Motor neuron (in vitro differentiated cells): ENCODE results near the gene CUEDC2. TPM values are rescaled to one million over a fixed set of nuclear protein-coding genes. Genes with fewer than 3 reads are reported as not detected.
A peak's percentile ranks its signal among the peaks of the same experiment; 100 is the strongest.

Experiments
- ATAC-seq, 8 experiments: fragments of 200-7000 bp; cut with Tn5 transposase; replicated peaks in 6 of 8; 2 replicates each; pipeline ENCODE4 v1.8.0; 2021; ENCODE audit warnings: mild to moderate bottlenecking in 8 of 8, moderate library complexity in 8 of 8
- H3K27ac ChIP-seq, 2 donors: fragments of 250-450 bp; sonication (Bioruptor Pico); 2 replicates each; pipeline ENCODE4 v1.9.0; 2021; ENCODE audit warnings: antibody characterized with exemption in 2 of 2, mild to moderate bottlenecking in 2 of 2, moderate library complexity in 1 of 2
- H3K4me1 ChIP-seq, 2 donors: fragments of 250-450 bp; sonication (Bioruptor Pico); replicated peaks in 1 of 2; 2 replicates each; pipeline ENCODE4 v1.6.1; 2021; ENCODE audit warnings: antibody characterized with exemption in 2 of 2, mild to moderate bottlenecking in 2 of 2, moderate library complexity in 1 of 2
- H3K4me3 ChIP-seq, 5 donors: fragments of 250-450 bp; sonication (Bioruptor Pico); 2 replicates each; pipeline ENCODE4 v1.9.0; 2021; ENCODE audit warnings: antibody characterized with exemption in 5 of 5, mild to moderate bottlenecking in 5 of 5, moderate library complexity in 4 of 5
- WGBS, 10 experiments: fragments of 450-650 bp; shearing (Covaris generic); methylation state at CpG; one replicate each; pipeline ENCODE4 v1.0.0; 2022; 5-methylcytosine and 5-hydroxymethylcytosine counted together
- in situ Hi-C, 9 experiments: fragments of 400-800 bp; cut with MboI; loops; one replicate each; pipeline ENCODE4 v1.15.0; 2021; ENCODE audit warnings: low sequenced_read_pairs in 9 of 9, low pct_unique_long_range_greater_than_20kb in 2 of 9; ENCODE audit not compliant: unreplicated experiment in 9 of 9
- total RNA-seq, 8 experiments: library from RNA; unstranded; fragments of 300-600 nt; gene quantifications; 2 replicates each; pipeline versions ENCODE4 v1.2.3 to v1.2.4, GENCODE V29; 2022

CUEDC2 gene
- total RNA-seq, 8 experiments from 2014 or later = 47.3 to 99.0 (median 71.7) TPM

GRCh38 chr10:102419269-102420180 is 12.8 kb downstream of the CUEDC2 start:
- ATAC-seq = peak in 5 of 8 experiments; percentile 21 to 46 (median 43)
- WGBS, 10 experiments = 0 to 7% (median 0%) methylated on average over 3 to 14 of the region's 54 CpGs; no CpG with 5 or more reads in 4 of the 10 experiments
- Histone ChIP-seq H3K27ac (peak overlapping the region; percentile 94), H3K4me3 (peak overlapping the region; percentile 54 to 83 (median 65)), H3K4me1 (peaks cover 19 to 22% of the 10 kb centered on the region in 2 donors)
- in situ Hi-C loops = no loop called here

- WGBS, 10 experiments = 0 to 21% (median 4%) methylated on average over 1 to 10 of the region's 45 CpGs; no CpG with 5 or more reads in 7 of the 10 experiments
- ATAC-seq = peak in 5 of 8 experiments; percentile 33 to 62 (median 57)
- H3K27ac ChIP-seq = peak within 1 kb of the TSS; percentile 94
Measured at GRCh38 chr10:102418622-102419268, 13.6 kb downstream of the CUEDC2 start, which contains the start of gene PSD. Gene PSD (minus strand): TSS chr10:102418785. CDS start chr10:102417038, 1,747 bp downstream.

GRCh38 chr10:102416695-102417094 is 15.7 kb downstream of the CUEDC2 start:
- in situ Hi-C loops = no loop called here
- H3K4me1 ChIP-seq = peaks cover 35 to 40% of the 10 kb centered on the region in 2 donors
- no CpG with 5 or more reads among the region's 20 CpGs for WGBS, 10 experiments
- no peak overlapping the region for H3K4me3 ChIP-seq
- no peak for ATAC-seq
- H3K27ac ChIP-seq = no peak overlapping the region

More at GRCh38 chr10:102418622-102419268, 13.6 kb downstream of the CUEDC2 start, which contains the start of gene PSD:
- Histone ChIP-seq H3K4me3 (peak within 1 kb of the TSS; percentile 54 to 83 (median 65)), H3K4me1 (peaks cover 26 to 29% of the 10 kb centered on the region in 2 donors)
- in situ Hi-C loops = no loop called here

GRCh38 chr10:102416283-102416682 is 16.1 kb downstream of the CUEDC2 start:
- no peak overlapping the region for H3K27ac ChIP-seq
- H3K4me3 ChIP-seq = no peak overlapping the region
- no peak for ATAC-seq
- H3K4me1 ChIP-seq = peaks cover 39 to 45% of the 10 kb centered on the region in 2 donors
- WGBS, 10 experiments = 50 to 100% methylated on average over 1 to 3 of the region's 9 CpGs; no CpG with 5 or more reads in 8 of the 10 experiments
- in situ Hi-C loops = no loop called here

GRCh38 chr10:102414749-102415148 is 17.6 kb downstream of the CUEDC2 start:
- ATAC-seq = no peak
- Histone ChIP-seq H3K4me1 (peaks cover 55 to 60% of the 10 kb centered on the region in 2 donors), H3K27ac (no peak overlapping the region), H3K4me3 (no peak overlapping the region)
- WGBS, 10 experiments = 8 to 80% methylated on average over 1 to 4 of the region's 20 CpGs; no CpG with 5 or more reads in 8 of the 10 experiments
- in situ Hi-C loops = no loop called here

GRCh38 chr10:102413806-102414561 is 18.4 kb downstream of the CUEDC2 start:
- Histone ChIP-seq H3K27ac (peak overlapping the region; percentile 29 to 77), H3K4me1 (peaks cover 59 to 64% of the 10 kb centered on the region in 2 donors), H3K4me3 (no peak overlapping the region)
- WGBS, 10 experiments = 80 to 100% (median 90%) methylated on average over 1 to 4 of the region's 16 CpGs; no CpG with 5 or more reads in 6 of the 10 experiments
- ATAC-seq = no peak
- in situ Hi-C loops = no loop called here

- in situ Hi-C loops = no loop called here
- 0 to 20% (median 3%) methylated on average over 1 to 3 of the region's 5 CpGs; no CpG with 5 or more reads in 6 of the 10 experiments for WGBS, 10 experiments
- peak in 5 of 8 experiments; percentile 35 to 50 (median 36) for ATAC-seq
- H3K27ac ChIP-seq = peak overlapping the region; percentile 53 to 85
- no peak overlapping the region for H3K4me3 ChIP-seq
- H3K4me1 ChIP-seq = peaks cover 59 to 65% of the 10 kb centered on the region in 2 donors
Measured at GRCh38 chr10:102413053-102413705, 19.2 kb downstream of the CUEDC2 start.

- whole genome bisulfite sequencing, 10 experiments = 20 to 100% (median 61%) methylated on average over 1 to 3 of the region's 10 CpGs; no CpG with 5 or more reads in 6 of the 10 experiments
- H3K4me1 ChIP-seq = peaks cover 57 to 65% of the 10 kb centered on the region in 2 donors
- in situ Hi-C loops = no loop called here
- H3K27ac ChIP-seq = peak overlapping the region; percentile 53 to 85
- no peak overlapping the region for H3K4me3 ChIP-seq
- ATAC-seq = no peak
Measured at GRCh38 chr10:102412293-102412692, 20.1 kb downstream of the CUEDC2 start.

GRCh38 chr10:102411341-102412255 is 20.8 kb downstream of the CUEDC2 start:
- in situ Hi-C loops = no loop called here
- WGBS, 10 experiments = 33 to 100% (median 57%) methylated on average over 1 to 3 of the region's 14 CpGs; no CpG with 5 or more reads in 4 of the 10 experiments
- peak overlapping the region; percentile 53 to 85 for H3K27ac ChIP-seq
- no peak overlapping the region for H3K4me3 ChIP-seq
- H3K4me1 ChIP-seq = peaks cover 57 to 63% of the 10 kb centered on the region in 2 donors
- no peak for ATAC-seq

GRCh38 chr10:102410429-102411073 is 21.8 kb downstream of the CUEDC2 start:
- H3K4me3 ChIP-seq = peak overlapping the region; percentile 15 to 52 (median 48)
- peaks cover 57 to 63% of the 10 kb centered on the region in 2 donors for H3K4me1 ChIP-seq
- in situ Hi-C loops = no loop called here
- peak overlapping the region; percentile 72 to 85 for H3K27ac ChIP-seq
- peak; percentile 7 to 44 (median 30) for ATAC-seq
- 27 to 38% methylated on average over 3 to 7 of the region's 48 CpGs; no CpG with 5 or more reads in 8 of the 10 experiments for WGBS, 10 experiments
